Peyer's patch (tissue), 4 donors: ENCODE data around the gene PLXNA4. TPM values are rescaled to one million over a fixed set of nuclear protein-coding genes. Genes with fewer than 3 reads are reported as not detected.

ENCODE experiments used
- DNase-seq, 3 donors: peaks; one replicate each; pipeline ENCODE4 v3.0.0-alpha.2; 2017 to 2019
- H3K27ac ChIP-seq, 4 donors: fragments of 200-600 bp; sonication (generic); one replicate each; pipeline ENCODE4 v1.5.1; 2016 to 2019
- H3K27me3 ChIP-seq, 2 donors: fragments of 200-600 bp; sonication (generic); one replicate each; pipeline ENCODE4 v1.5.1; 2019
- H3K36me3 ChIP-seq, 3 donors: fragments of 200-600 bp; sonication (generic); one replicate each; pipeline ENCODE4 v1.5.1; 2016 to 2019
- H3K4me1 ChIP-seq, 4 donors: fragments of 200-600 bp; sonication (generic); one replicate each; pipeline ENCODE4 v1.5.1; 2016 to 2019
- H3K4me3 ChIP-seq, 4 donors: fragments of 200-600 bp; sonication (generic); 1 replicate in 3 of 4; 2 replicates in 1 of 4; pipeline ENCODE4 v1.5.1; 2016 to 2019; ENCODE audit warnings: mild to moderate bottlenecking in 1 of 4
- H3K9me3 ChIP-seq, 4 donors: fragments of 200-600 bp; sonication (generic); one replicate each; pipeline ENCODE4 v1.5.1; 2016 to 2019; ENCODE audit warnings: mild to moderate bottlenecking in 1 of 4
- POLR2A ChIP-seq, 2 donors: fragments of 450-650 bp; IDR thresholded peaks; one replicate each; pipeline ENCODE4 v1.5.1; 2017; ENCODE audit warnings: antibody characterized with exemption in 2 of 2, mild to moderate bottlenecking in 2 of 2, moderate library complexity in 2 of 2
- total RNA-seq, 4 donors: library from RNA; depleted of rRNA; stranded (reverse); fragments of >200 nt; gene quantifications; one replicate each; pipeline ENCODE4 v1.1.0, GENCODE V29; 2016
- TF ChIP-seq, protein P1 (sequence below), 6 experiments: fragments of 450-650 bp in 4 of 6; fragments of 200-600 bp in 2 of 6; sonication (generic) in 1 of 6; IDR thresholded peaks; one replicate each; pipeline ENCODE4 v1.5.1; 2017 to 2019; ENCODE audit warnings: antibody characterized with exemption in 6 of 6, mild to moderate bottlenecking in 3 of 6, moderate library complexity in 1 of 6

PLXNA4 gene
- total RNA-seq, 4 donors from 2014 or later = 1.4 to 3.8 (median 3.0) TPM

DNA sequence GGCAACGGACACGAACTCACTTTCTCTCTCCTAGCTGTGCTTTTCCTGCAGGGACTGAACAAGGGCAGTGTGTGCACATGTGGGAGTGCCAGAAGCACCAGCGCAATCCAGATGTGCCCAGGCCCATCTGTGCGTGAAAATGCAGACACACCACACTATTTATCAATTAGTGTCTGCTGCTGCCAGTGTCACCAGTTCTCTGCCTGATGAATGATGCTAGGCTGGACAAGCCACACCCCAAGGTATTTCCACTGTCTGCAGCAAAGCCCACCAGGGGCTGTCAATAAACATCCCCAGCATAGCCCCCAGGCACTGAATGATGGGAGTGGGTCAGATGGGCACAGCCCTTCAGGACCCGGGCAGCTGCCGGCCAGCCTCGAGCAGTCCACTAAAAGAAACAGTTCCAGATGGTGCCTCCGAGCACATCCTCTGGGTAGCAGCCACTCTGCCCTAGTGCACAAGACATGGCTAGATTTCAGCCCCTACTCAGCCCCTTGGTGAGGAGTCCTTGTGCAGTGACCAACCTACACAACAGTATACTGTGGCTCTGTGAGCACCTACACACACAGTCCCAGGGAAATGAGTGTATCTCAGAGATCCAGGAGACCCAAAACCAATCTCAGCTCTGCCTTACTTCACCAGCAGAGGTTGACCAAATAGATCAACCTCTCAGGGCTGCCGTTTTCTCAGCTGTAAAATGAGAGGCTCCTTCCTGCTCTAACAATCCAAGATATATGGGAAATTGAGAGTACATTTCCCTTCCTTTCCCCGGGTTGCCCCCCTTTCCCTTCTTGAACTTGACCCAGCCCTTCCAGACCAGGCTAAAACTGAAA lies 314.7 kb downstream of the PLXNA4 start:
- no peaks in the 10 kb centered on the region for H3K27me3 ChIP-seq
- TF ChIP-seq, protein P1, sequence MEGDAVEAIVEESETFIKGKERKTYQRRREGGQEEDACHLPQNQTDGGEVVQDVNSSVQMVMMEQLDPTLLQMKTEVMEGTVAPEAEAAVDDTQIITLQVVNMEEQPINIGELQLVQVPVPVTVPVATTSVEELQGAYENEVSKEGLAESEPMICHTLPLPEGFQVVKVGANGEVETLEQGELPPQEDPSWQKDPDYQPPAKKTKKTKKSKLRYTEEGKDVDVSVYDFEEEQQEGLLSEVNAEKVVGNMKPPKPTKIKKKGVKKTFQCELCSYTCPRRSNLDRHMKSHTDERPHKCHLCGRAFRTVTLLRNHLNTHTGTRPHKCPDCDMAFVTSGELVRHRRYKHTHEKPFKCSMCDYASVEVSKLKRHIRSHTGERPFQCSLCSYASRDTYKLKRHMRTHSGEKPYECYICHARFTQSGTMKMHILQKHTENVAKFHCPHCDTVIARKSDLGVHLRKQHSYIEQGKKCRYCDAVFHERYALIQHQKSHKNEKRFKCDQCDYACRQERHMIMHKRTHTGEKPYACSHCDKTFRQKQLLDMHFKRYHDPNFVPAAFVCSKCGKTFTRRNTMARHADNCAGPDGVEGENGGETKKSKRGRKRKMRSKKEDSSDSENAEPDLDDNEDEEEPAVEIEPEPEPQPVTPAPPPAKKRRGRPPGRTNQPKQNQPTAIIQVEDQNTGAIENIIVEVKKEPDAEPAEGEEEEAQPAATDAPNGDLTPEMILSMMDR (IDR thresholded peaks at IDR 0.05) = no peak
- no peak for TF ChIP-seq POLR2A (IDR thresholded peaks at IDR 0.05)
- no peaks in the 10 kb centered on the region for H3K36me3 ChIP-seq
- no peak overlapping the region for H3K4me3 ChIP-seq
- H3K9me3 ChIP-seq = no peaks in the 10 kb centered on the region
- no peaks in the 10 kb centered on the region for H3K4me1 ChIP-seq
- no peak overlapping the region for H3K27ac ChIP-seq
- DNase-seq = no peak

DNA sequence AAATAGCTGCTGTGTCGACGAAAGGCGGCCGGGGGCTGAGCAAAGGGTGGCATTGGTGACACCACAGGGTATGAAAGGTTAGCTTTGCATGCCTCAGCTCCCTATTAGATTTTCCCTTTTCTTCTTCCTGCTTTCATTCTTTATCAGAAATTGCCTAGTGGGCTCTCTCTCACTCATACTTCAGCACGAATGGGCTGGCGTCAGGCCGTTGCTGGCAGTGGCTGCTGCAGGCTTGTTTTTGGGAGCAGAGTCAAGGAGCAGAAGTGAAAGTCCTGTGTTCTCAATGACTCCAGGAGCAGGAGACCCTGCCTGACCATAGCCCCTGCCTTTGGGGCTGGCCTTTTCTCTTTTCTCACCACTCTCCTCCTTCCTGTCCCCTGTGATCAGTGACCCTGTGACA lies 318.0 kb downstream of the PLXNA4 start:
- no peak for DNase-seq
- Histone ChIP-seq H3K27ac (no peak overlapping the region), H3K9me3 (no peaks in the 10 kb centered on the region), H3K27me3 (no peaks in the 10 kb centered on the region), H3K4me3 (no peak overlapping the region), H3K36me3 (no peaks in the 10 kb centered on the region), H3K4me1 (no peaks in the 10 kb centered on the region)
- TF ChIP-seq, protein P1 (IDR thresholded peaks at IDR 0.05) = no peak
- TF ChIP-seq POLR2A (IDR thresholded peaks at IDR 0.05) = no peak

DNA sequence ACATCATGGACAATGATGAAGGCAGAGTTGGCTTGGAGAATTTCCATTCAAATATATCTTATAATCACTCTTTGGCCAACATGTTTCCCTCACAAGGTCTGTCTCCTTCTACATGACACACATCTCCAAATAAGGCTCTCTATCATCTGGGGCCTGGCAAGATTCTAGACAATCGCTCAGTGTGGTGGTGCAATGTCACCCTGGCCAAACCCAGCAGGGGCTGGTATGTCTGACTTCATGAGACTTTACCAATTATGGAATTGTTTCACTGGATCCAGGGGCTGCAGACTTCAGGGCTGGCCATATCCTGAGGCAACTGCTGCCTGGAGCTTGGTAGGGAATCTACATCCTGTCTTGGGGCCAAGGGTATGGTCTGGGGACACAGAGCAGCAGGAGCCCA lies 319.0 kb downstream of the PLXNA4 start:
- Histone ChIP-seq H3K4me3 (no peak overlapping the region), H3K9me3 (no peaks in the 10 kb centered on the region), H3K4me1 (no peaks in the 10 kb centered on the region), H3K27ac (no peak overlapping the region), H3K27me3 (no peaks in the 10 kb centered on the region), H3K36me3 (no peaks in the 10 kb centered on the region)
- TF ChIP-seq POLR2A (IDR thresholded peaks at IDR 0.05) = no peak
- TF ChIP-seq, protein P1 (IDR thresholded peaks at IDR 0.05) = no peak
- DNase-seq = no peak

DNA sequence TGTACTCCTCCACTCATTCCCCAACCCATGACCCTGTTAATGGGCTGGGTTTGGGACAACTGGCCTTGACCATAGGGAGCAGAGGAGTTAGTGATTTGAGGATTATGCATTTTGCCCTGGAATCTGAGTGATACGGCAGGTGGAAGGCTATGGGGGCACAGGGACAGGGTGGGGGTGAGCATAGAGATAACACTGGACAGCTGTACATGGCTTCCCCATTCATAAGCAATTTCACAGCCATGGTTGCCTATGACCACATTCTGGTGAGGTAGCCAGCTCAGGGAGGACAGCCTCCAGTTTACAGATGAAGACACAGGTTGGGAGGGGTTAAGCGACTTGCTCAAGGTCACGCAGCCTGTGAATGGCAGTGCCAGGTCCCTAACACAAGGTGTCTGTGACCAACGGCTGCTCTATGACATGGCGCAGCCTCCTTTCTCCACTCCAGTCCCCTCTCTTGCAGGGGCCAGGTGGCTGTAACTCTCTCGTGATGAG lies 319.5 kb downstream of the PLXNA4 start:
- TF ChIP-seq, protein P1 (IDR thresholded peaks at IDR 0.05) = no peak
- no peak for TF ChIP-seq POLR2A (IDR thresholded peaks at IDR 0.05)
- H3K4me1 ChIP-seq = no peaks in the 10 kb centered on the region
- no peak for DNase-seq
- H3K4me3 ChIP-seq = no peak overlapping the region
- H3K27me3 ChIP-seq = no peaks in the 10 kb centered on the region
- H3K27ac ChIP-seq = no peak overlapping the region
- H3K9me3 ChIP-seq = no peaks in the 10 kb centered on the region
- H3K36me3 ChIP-seq = no peaks in the 10 kb centered on the region

DNA sequence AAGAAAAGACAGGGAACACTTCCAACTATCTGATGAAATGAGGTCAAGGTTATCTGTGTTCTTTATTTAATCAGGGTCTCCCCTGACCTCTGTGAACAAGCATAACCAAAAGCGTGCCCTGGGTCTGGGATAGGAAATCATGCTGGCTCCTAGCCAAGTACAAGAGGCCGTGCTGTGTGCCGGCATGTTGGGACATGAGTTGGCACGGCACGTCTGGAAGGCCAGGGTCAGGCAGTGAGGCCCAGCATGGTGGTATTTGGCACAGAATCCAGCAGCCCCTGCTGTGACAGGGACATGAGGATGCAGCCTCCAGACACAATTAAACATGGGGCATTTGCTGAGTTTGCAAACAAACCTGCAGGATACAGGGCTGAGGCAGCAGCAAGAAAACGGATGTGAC lies 320.4 kb downstream of the PLXNA4 start:
- DNase-seq = no peak

More for the DNA sequence above, 320.4 kb downstream of the PLXNA4 start:
- H3K9me3 ChIP-seq = no peaks in the 10 kb centered on the region
- H3K27me3 ChIP-seq = no peaks in the 10 kb centered on the region
- no peak overlapping the region for H3K27ac ChIP-seq
- peaks cover 0 to 7% (median 0%) of the 10 kb centered on the region in 4 donors for H3K4me1 ChIP-seq
- H3K36me3 ChIP-seq = no peaks in the 10 kb centered on the region
- TF ChIP-seq, protein P1 (IDR thresholded peaks at IDR 0.05) = no peak
- TF ChIP-seq POLR2A (IDR thresholded peaks at IDR 0.05) = no peak
- H3K4me3 ChIP-seq = no peak overlapping the region
